ENCODE results near the gene CAPNS1. TPM values are rescaled to one million over a fixed set of nuclear protein-coding genes. Genes with fewer than 3 reads are reported as not detected.

CAPNS1 gene
- total and polyA plus RNA-seq, 2 of the 13 experiments (the other 11 are each of a cell fraction or from before 2014, with no cell fraction given), result 322 to 526 TPM

DNA sequence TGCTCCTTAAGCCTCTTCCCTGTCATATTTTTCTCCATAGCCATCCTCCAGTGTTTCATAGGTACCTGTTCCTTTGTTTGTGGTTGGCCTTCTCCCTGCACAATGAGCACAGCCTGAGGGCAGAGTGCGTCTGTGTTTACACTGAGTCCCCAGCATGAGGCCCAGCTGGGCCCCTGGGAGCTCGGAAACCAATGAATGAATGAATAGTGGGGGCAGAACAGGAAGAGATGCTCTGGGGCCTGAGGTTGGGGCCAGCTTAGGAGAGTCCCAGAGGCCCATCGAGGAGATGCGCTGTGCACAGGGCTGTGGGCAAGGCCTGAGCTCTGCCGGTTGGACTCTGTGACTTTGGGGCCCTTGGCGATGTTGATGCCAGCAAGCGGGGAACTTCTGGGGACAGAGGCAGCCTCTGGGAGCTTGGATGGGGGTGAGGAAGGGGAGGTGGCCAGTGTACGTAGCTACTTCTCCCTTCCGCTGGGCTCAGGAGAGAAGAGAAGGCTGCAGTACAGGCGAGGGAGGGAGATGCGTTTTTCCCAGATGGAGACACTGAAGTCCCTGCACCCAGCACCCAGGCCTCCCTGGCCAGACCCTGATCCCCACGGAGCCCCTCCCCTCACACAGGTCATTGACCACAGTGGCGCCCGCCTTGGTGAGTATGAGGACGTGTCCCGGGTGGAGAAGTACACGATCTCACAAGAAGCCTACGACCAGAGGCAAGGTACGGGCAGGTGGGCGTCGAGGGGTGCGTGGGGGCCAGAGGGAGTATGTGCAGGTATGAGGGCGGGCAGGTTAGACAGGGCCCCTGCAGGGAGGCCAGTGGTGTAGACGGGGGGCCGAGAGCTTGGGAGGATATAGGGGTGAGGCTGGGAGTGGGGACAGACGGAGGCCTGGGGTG lies 19.5 kb upstream of the CAPNS1 start (continued):
- TF ChIP-seq ZNF18 (CRISPR knock-in tag; IDR thresholded peaks at IDR 0.05; ENCODE audit: insufficient replicate concordance), result no peak
- TF ChIP-seq KLF12 (CRISPR knock-in tag; IDR thresholded peaks at IDR 0.05; ENCODE audit: borderline replicate concordance), result no peak
- TF ChIP-seq ZNF547 (CRISPR knock-in tag; IDR thresholded peaks at IDR 0.05), result no peak; the same call in 1 of the 2 replicates
- TF ChIP-seq ZNF329 (CRISPR knock-in tag; IDR thresholded peaks at IDR 0.05; ENCODE audit: low read depth), result no peak
- peak; percentile 81; the same call in 1 of the 2 replicates for TF ChIP-seq ERF (CRISPR knock-in tag; IDR thresholded peaks at IDR 0.05)
- peak; percentile 87 for TF ChIP-seq POLR2G (IDR thresholded peaks at IDR 0.05; ENCODE audit: low read depth, low read length)
- TF ChIP-seq ZNF205 (CRISPR knock-in tag; IDR thresholded peaks at IDR 0.05), result 0 out of 2 replicates have a peak, but pooled peaks have one; percentile 53
- no peak; the same call in 1 of the 2 replicates for TF ChIP-seq ZBTB46 (CRISPR knock-in tag; IDR thresholded peaks at IDR 0.05; ENCODE audit: borderline replicate concordance)
- TF ChIP-seq PHF21A (CRISPR knock-in tag; IDR thresholded peaks at IDR 0.05), result peak; percentile 98
- TF ChIP-seq PTBP1 (IDR thresholded peaks at IDR 0.05; ENCODE audit: low read depth, low read length, poor library complexity, severe bottlenecking), result no peak
- TF ChIP-seq, protein P1, sequence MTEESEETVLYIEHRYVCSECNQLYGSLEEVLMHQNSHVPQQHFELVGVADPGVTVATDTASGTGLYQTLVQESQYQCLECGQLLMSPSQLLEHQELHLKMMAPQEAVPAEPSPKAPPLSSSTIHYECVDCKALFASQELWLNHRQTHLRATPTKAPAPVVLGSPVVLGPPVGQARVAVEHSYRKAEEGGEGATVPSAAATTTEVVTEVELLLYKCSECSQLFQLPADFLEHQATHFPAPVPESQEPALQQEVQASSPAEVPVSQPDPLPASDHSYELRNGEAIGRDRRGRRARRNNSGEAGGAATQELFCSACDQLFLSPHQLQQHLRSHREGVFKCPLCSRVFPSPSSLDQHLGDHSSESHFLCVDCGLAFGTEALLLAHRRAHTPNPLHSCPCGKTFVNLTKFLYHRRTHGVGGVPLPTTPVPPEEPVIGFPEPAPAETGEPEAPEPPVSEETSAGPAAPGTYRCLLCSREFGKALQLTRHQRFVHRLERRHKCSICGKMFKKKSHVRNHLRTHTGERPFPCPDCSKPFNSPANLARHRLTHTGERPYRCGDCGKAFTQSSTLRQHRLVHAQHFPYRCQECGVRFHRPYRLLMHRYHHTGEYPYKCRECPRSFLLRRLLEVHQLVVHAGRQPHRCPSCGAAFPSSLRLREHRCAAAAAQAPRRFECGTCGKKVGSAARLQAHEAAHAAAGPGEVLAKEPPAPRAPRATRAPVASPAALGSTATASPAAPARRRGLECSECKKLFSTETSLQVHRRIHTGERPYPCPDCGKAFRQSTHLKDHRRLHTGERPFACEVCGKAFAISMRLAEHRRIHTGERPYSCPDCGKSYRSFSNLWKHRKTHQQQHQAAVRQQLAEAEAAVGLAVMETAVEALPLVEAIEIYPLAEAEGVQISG (CRISPR knock-in tag; IDR thresholded peaks at IDR 0.05), result peak; percentile 85
- TF ChIP-seq, protein P2, sequence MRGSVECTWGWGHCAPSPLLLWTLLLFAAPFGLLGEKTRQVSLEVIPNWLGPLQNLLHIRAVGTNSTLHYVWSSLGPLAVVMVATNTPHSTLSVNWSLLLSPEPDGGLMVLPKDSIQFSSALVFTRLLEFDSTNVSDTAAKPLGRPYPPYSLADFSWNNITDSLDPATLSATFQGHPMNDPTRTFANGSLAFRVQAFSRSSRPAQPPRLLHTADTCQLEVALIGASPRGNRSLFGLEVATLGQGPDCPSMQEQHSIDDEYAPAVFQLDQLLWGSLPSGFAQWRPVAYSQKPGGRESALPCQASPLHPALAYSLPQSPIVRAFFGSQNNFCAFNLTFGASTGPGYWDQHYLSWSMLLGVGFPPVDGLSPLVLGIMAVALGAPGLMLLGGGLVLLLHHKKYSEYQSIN (CRISPR knock-in tag; IDR thresholded peaks at IDR 0.05; ENCODE audit: borderline replicate concordance), result no peak
- TF ChIP-seq KAT8 (CRISPR knock-in tag; IDR thresholded peaks at IDR 0.05), result peak; percentile 83
- no peak for TF ChIP-seq NFE2L1 (CRISPR knock-in tag; IDR thresholded peaks at IDR 0.05; ENCODE audit: borderline replicate concordance)
- TF ChIP-seq, protein P3, sequence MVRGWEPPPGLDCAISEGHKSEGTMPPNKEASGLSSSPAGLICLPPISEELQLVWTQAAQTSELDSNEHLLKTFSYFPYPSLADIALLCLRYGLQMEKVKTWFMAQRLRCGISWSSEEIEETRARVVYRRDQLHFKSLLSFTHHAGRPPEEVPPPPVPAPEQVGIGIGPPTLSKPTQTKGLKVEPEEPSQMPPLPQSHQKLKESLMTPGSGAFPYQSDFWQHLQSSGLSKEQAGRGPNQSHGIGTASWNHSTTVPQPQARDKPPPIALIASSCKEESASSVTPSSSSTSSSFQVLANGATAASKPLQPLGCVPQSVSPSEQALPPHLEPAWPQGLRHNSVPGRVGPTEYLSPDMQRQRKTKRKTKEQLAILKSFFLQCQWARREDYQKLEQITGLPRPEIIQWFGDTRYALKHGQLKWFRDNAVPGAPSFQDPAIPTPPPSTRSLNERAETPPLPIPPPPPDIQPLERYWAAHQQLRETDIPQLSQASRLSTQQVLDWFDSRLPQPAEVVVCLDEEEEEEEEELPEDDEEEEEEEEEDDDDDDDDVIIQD (CRISPR knock-in tag; IDR thresholded peaks at IDR 0.05; ENCODE audit: low read depth), result peak; percentile 68
- TF ChIP-seq HDAC2 (CRISPR knock-in tag; IDR thresholded peaks at IDR 0.05), result peak; percentile 89
- TF ChIP-seq PAX8 (CRISPR knock-in tag; IDR thresholded peaks at IDR 0.05; ENCODE audit: borderline replicate concordance), result peak; percentile 70; the same call in 1 of the 2 replicates
- no peak for TF ChIP-seq TCF12 (IDR thresholded peaks at IDR 0.05)
- peak; percentile 84 for TF ChIP-seq TCF12 (CRISPR knock-in tag; IDR thresholded peaks at IDR 0.05)
- TF ChIP-seq TMF1 (CRISPR knock-in tag; IDR thresholded peaks at IDR 0.05; ENCODE audit: low read depth), result peak; percentile 78; the same call in 1 of the 2 replicates

All from HepG2 (cell line).